NB4 (cell line): ENCODE measurements around the gene ZBTB22.

Experiments
- CTCF ChIP-seq: IDR thresholded peaks from one replicate; pipeline ENCODE4 v1.5.1; 2012; ENCODE audit warnings: low read depth, low read length
- TF ChIP-seq, protein P1 (sequence below): IDR thresholded peaks from 2 replicates; pipeline ENCODE4 v1.6.1; 2011; ENCODE audit warnings: low read depth, low read length

DNA sequence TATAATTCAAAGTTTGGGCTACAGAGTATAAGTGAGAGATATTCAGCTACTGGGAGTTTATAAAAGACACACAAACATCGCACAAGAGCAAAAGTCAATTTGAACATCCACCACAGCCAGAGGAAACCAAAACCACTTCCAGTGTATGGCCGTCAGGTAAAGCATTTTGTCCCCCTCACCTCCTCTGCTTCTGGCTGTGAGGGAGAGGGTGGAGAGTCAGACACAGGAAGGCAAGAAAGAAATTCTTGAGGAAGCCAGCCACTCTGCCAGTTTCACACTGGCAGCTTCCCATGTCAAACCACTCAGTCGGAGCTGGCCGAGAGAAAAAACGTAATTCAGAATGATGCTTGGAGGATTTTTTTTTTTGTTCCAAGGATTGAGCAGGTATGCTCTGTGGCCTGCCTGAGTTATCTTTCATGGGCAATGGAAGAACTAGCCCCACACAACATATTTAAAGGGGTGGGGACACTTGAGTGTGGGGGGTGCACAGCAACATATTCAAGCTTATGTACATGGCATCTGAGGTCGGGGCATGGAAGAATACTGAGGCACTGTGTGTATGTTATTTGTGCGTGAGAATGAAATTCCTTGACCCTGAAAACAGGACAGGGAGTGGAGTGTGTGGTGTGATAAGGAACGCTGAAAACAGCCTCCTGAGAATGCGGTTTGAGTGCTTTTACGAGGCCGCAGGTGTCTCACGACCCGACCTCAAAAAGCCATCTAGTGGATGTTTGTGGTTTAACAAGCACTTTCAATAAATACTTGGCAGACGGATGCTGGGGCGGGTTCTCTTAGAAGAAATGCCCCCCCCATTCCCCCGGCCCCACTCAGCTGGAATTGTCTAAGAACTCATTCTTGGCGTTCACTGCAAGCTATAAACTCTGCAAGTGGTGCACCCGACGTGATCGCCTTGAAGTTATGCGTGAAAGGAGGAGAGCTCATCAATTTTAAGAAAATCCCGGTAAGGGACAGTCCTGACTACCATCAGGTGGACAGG is 27.5 kb upstream of the ZBTB22 start:
- TF ChIP-seq CTCF: peak; percentile 55
- TF ChIP-seq, protein P1, sequence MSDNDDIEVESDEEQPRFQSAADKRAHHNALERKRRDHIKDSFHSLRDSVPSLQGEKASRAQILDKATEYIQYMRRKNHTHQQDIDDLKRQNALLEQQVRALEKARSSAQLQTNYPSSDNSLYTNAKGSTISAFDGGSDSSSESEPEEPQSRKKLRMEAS: no peak
